Heart left ventricle (tissue), 13 donors: Measurements from ENCODE around the gene GAL3ST2.

ENCODE experiments used
- CTCF ChIP-seq, 12 donors: fragments of 200-600 bp; sonication (generic) in 4 of 12; IDR thresholded peaks; one replicate each; pipeline versions ENCODE4 v1.5.0 to v1.8.0; 2018 to 2022; ENCODE audit warnings: antibody characterized with exemption in 12 of 12, mild to moderate bottlenecking in 5 of 12
- POLR2A ChIP-seq, 2 donors: fragments of 450-650 bp; IDR thresholded peaks; one replicate each; pipeline ENCODE4 v1.6.1; 2017; ENCODE audit warnings: antibody characterized with exemption in 2 of 2, mild to moderate bottlenecking in 2 of 2, moderate library complexity in 2 of 2
- donor health status: ischemic (EF 13 %, LVEDD 7.1; RV severe dilation, severe dysfunction).
- donor health status: DM: no; HTN: yes; CAD: no.
- donor health status: DM: no; HTN: no; CAD: no.
- donor health status: ischemic (EF 25% LVEDD 6.9; RV normal size, moderate dysfunction).
- donor health status: ischemic (EF 25% LVEDD 5.7; RV mildly dilated, moderate dysfunction).
- donor health status: ischemic (EF 35%, LVEDD 5.7; RV mildly dilated, moderate dysfunction).
- donor health status: nonischemic (EF 11% LVEDD 7.7; RV severe dilation, severe dysfunction).
- donor health status: DM: yes; HTN: yes; CAD: no.
- donor health status: PGD.
- donor health status: ischemic (EF 29% LVEDD 5.4; RV normal size, mild dysfunction).
- donor health status: nonischemic (EF 23%, LVEDD 6.1; RV moderate dilation, normal function).

GRCh38 chr2:241739177-241739576, 37.4 kb upstream of the GAL3ST2 start:
- TF ChIP-seq CTCF (IDR thresholded peaks at IDR 0.05): no peak
- no peak for TF ChIP-seq POLR2A (IDR thresholded peaks at IDR 0.05)
